ENCODE results near the gene PLEKHD1.
A peak's percentile ranks its signal among the peaks of the same experiment; 100 is the strongest.

PLEKHD1 gene

DNA sequence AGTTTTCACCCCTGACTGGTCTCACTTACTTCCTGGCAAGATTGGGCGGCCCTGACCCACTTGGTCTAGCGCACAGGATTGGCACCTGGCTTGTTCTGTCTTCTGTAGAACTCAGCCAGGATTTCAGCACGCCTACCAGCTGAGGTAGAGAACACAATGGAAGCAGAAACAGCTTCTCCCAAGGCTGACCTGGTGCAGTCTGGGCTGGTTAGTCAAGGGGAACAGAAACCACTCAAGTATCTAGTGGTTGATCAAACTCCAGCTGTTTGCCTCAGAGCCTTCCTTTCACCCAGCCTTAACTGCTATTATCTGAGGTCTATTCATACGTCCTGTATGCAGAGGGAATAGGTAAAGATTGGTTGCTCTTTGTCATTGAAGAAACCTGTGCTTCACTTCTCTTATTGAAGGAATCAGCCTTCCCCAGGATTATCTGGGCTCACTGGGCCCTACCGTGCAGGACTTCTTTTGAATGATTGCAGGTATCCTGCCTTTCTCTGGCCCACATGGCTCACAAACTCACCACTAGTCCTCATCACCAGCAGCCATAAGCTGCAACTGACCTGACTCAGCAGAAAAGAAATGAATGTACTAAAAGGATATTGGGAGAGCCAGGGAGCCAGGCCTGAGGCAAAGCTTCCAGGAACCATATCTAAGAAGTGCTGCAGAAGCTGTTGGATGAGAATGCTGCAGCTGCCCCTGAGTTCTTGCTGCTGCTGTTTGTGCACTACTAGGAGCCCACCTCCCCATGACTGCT is 2.5 kb upstream of the PLEKHD1 start:
- no peak overlapping the region for H3K4me3 ChIP-seq (replicated peaks in 1 of 2; ENCODE audit: low read depth in 2 of 2, low read length in 2 of 2)
- DNase-seq (ENCODE audit: low read depth in 2 of 2): no peak
- TF ChIP-seq CTCF (IDR thresholded peaks at IDR 0.05; ENCODE audit: low read depth, low read length): no peak

DNA sequence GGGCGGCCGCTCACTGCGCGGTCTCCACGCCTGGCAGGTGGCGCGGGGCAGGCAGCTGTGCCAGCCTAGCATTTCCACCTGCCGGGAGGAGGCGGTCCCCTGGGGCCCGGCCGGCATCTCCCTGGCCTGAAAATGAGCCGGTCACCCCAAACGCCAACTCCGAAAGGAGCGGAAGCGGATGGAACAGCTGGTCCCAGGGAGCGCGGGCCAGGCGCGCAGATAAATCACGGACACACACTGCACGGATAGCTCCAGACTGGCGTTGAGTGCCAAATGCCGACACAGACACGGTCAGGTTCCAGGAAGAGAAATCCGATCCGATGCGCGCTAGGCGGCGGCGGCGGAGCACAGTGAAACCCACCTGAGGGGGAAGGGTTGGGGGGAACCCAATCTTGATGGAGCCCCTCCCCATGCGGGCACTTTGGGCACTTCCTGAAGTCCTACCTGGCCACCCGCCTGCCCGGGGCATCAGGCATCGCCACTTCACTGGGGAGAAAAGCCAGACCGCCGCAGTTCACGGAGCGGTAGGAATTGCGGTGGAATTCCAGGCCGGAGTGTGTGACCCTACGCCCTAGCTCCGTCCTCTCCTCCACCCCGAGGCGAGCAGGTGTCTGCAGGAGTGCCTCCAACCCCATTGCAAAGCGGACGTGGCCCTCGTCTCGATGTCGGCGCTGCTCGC is 624 bp upstream of the PLEKHD1 start:
- DNase-seq (ENCODE audit: low read depth in 2 of 2): peak; percentile 16

GRCh38 chr14:69485315-69485660 is 760 bp downstream of the PLEKHD1 start:
- DNase-seq (ENCODE audit: low read depth in 2 of 2): no peak
- TF ChIP-seq CTCF (IDR thresholded peaks at IDR 0.05; ENCODE audit: low read depth, low read length): no peak
- H3K4me3 ChIP-seq (replicated peaks in 1 of 2; ENCODE audit: low read depth in 2 of 2, low read length in 2 of 2): no peak overlapping the region

More for the DNA sequence above, 624 bp upstream of the PLEKHD1 start:
- H3K4me3 ChIP-seq (replicated peaks in 1 of 2; ENCODE audit: low read depth in 2 of 2, low read length in 2 of 2): peak overlapping the region in 1 of 2 donors; percentile 8
- no peak for TF ChIP-seq CTCF (IDR thresholded peaks at IDR 0.05; ENCODE audit: low read depth, low read length)

DNA sequence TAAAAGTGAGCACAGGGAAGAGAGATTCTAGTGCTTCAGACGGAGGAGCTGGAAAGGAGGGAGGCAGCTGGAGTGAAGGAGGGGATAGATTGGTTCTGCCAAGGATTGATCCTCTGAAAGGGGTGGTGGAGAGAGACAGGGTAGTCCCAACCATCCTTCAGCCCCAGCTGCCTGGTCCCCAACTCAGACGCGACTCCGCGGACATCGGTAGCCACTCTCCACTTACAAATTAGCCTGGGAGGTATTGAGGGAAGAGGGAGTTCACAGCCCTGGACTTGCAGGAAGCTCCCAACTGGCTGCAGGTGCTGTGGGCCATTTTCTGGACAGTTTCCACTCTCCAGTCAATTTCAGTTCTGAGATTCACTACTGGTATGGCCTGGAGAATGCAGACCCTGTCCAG is 1.2 kb downstream of the PLEKHD1 start:
- H3K4me3 ChIP-seq (replicated peaks in 1 of 2; ENCODE audit: low read depth in 2 of 2, low read length in 2 of 2): no peak overlapping the region
- no peak for DNase-seq (ENCODE audit: low read depth in 2 of 2)
- no peak for TF ChIP-seq CTCF (IDR thresholded peaks at IDR 0.05; ENCODE audit: low read depth, low read length)

- H3K4me3 ChIP-seq (replicated peaks in 1 of 2; ENCODE audit: low read depth in 2 of 2, low read length in 2 of 2): no peak overlapping the region
- no peak for DNase-seq (ENCODE audit: low read depth in 2 of 2)
- no peak for TF ChIP-seq CTCF (IDR thresholded peaks at IDR 0.05; ENCODE audit: low read depth, low read length)
These were observed 2.7 kb downstream of the PLEKHD1 start for GRCh38 chr14:69487226-69487625.

DNA sequence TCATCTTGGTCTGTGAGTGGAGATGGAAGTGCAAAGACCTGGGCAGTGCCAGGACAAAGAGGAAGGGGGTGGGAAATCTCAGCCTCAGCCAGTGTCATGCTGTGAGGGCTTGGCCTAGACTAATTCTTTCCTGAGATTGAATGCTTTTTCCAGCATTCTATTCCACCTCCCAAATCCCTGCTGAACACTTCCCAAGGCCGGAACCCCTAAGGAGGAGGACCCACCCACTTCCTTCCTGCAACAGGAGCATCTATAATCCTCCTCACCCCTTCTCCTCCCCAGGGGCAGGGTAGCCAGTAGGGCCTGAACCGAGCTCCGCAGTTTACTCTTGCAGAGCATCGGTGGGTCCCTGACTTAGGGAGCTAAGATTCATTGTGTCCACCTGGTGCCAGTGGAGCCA is 3.2 kb downstream of the PLEKHD1 start:
- no peak for TF ChIP-seq CTCF (IDR thresholded peaks at IDR 0.05; ENCODE audit: low read depth, low read length)
- DNase-seq (ENCODE audit: low read depth in 2 of 2): no peak
- no peak overlapping the region for H3K4me3 ChIP-seq (replicated peaks in 1 of 2; ENCODE audit: low read depth in 2 of 2, low read length in 2 of 2)

Measured in cardiac fibroblast (primary cell).